Measurements from ENCODE around the gene PTPRN2.

The PTPRN2 gene

DNA sequence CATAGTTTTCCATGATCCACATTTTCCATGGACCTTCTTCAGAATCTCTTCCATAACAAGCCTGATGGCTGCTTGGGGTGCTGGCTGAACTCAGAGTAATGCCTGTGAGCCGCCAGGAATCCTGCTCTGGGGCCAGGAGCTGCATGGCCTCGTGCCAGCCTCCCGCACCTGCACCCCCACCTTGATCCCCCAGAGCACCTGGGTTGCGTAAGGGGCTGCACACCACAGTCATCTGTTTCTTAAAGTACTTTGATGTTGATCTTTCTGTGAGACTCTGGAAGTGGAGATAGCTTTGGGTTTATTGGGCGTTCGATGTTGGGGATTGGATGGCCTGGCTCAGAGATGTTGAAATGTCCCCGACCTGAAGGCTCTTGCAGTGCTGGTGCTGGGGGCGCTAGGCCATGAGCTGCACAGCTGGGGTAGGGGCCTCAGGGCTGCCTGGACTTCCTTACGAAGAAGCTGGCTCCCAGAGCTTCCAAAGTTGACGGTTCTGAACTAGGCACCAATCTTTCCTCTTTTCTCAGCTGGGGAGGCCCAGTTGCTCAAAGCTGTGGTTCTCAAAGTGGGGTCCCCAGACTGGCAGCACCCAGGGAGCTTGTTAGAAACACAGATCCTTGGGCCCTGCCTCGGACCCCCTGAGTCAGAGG, 716.9 kb downstream of the PTPRN2 start:
- TF ChIP-seq MYC (IDR thresholded peaks at IDR 0.05; ENCODE audit: low read depth, low read length) (no peak), POLR2A (IDR thresholded peaks at IDR 0.05; ENCODE audit: extremely low read depth, insufficient read length) (no peak)
- TF ChIP-seq, protein P1, sequence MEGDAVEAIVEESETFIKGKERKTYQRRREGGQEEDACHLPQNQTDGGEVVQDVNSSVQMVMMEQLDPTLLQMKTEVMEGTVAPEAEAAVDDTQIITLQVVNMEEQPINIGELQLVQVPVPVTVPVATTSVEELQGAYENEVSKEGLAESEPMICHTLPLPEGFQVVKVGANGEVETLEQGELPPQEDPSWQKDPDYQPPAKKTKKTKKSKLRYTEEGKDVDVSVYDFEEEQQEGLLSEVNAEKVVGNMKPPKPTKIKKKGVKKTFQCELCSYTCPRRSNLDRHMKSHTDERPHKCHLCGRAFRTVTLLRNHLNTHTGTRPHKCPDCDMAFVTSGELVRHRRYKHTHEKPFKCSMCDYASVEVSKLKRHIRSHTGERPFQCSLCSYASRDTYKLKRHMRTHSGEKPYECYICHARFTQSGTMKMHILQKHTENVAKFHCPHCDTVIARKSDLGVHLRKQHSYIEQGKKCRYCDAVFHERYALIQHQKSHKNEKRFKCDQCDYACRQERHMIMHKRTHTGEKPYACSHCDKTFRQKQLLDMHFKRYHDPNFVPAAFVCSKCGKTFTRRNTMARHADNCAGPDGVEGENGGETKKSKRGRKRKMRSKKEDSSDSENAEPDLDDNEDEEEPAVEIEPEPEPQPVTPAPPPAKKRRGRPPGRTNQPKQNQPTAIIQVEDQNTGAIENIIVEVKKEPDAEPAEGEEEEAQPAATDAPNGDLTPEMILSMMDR (IDR thresholded peaks at IDR 0.05; ENCODE audit: low read depth, low read length): no peak
- TF ChIP-seq, protein P2, sequence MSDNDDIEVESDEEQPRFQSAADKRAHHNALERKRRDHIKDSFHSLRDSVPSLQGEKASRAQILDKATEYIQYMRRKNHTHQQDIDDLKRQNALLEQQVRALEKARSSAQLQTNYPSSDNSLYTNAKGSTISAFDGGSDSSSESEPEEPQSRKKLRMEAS (IDR thresholded peaks at IDR 0.05; ENCODE audit: low read depth, low read length): no peak
- H3K4me3 ChIP-seq (ENCODE audit: low read depth, low read length): no peak overlapping the region
- DNase-seq (ENCODE audit: low read depth): no peak

DNA sequence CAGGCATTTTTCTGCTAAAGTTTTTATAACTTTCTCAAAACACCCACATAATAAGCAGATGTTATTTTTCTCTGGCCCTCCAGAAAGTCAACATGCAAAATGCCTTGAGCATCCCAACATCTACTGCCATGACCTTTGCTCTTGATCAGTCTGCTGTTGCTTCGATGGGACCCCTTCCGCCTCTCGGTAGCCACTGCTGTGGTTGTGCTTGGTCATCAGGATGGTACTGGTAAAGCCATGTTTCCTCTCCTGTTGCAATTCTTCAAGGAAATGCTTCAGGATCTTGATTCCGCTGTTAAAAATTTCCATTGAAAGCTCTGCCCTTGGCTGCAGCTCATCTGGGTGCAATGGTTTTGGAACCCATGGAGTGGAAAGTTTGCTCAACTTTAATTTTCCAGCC, 717.8 kb downstream of the PTPRN2 start:
- TF ChIP-seq, protein P1 (IDR thresholded peaks at IDR 0.05; ENCODE audit: low read depth, low read length): no peak
- no peak for TF ChIP-seq POLR2A (IDR thresholded peaks at IDR 0.05; ENCODE audit: extremely low read depth, insufficient read length)
- TF ChIP-seq, protein P2 (IDR thresholded peaks at IDR 0.05; ENCODE audit: low read depth, low read length): no peak
- TF ChIP-seq MYC (IDR thresholded peaks at IDR 0.05; ENCODE audit: low read depth, low read length): no peak
- no peak overlapping the region for H3K4me3 ChIP-seq (ENCODE audit: low read depth, low read length)
- DNase-seq (ENCODE audit: low read depth): no peak

DNA sequence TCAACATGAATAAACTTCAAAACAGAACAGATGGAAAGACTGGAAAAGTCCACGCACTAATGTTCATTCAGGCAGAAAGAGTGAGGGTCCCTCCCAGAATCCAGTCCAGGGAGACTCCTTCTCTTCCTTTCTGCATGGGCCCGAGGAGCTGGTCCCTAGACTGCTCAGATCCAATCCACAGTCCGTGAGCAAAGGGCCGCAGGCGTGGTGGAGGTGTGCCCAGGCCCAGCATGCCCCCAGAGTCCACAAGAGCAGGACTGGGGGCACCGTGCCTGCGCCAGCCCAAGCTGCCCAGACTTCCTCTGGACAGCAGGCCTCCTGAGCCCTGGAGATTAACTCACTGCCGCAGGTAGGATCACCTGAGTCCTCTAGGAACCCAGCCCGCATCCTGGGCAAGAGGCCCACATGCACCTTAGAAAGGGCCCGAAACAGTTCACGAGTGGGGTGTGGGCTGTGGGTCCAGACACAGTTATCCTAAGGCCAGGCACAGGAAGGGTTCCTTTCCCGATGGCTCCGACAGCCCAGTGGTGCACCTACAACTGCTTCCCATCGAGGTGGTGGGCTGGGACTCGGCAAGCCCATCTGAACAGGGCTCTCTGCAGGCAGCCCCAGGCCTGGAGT, 719.8 kb downstream of the PTPRN2 start:
- no peak for DNase-seq (ENCODE audit: low read depth)
- TF ChIP-seq, protein P1 (IDR thresholded peaks at IDR 0.05; ENCODE audit: low read depth, low read length): no peak
- TF ChIP-seq POLR2A (IDR thresholded peaks at IDR 0.05; ENCODE audit: extremely low read depth, insufficient read length) (no peak), MYC (IDR thresholded peaks at IDR 0.05; ENCODE audit: low read depth, low read length) (no peak)
- TF ChIP-seq, protein P2 (IDR thresholded peaks at IDR 0.05; ENCODE audit: low read depth, low read length): no peak
- no peak overlapping the region for H3K4me3 ChIP-seq (ENCODE audit: low read depth, low read length)

DNA sequence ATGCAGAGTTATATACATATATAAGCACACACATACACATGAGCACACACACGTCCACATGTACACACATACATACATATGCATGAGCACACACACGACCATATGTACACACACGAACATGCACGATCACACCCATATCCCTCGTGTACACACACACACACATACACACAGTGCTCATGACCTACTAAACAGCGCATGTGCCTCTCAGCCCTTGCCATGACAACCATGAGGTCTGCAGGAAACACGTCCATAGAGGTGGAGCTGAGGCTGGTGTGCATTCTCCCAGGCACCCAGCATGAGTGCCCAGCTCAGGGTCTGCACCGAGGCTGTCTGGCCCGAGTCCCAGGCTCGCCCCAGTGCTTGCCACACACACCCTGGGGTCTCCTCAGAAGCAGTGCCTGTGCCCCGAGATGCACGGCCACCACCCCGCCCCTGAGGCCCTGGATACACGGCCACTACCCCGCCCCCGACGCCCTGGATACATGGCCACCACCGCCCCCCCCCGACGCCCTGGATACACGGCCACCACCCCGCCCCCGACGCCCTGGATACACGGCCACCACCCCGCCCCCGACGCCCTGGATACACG, 721.2 kb downstream of the PTPRN2 start:
- TF ChIP-seq, protein P2 (IDR thresholded peaks at IDR 0.05; ENCODE audit: low read depth, low read length): no peak
- TF ChIP-seq, protein P1 (IDR thresholded peaks at IDR 0.05; ENCODE audit: low read depth, low read length): no peak
- TF ChIP-seq MYC (IDR thresholded peaks at IDR 0.05; ENCODE audit: low read depth, low read length) (no peak), POLR2A (IDR thresholded peaks at IDR 0.05; ENCODE audit: extremely low read depth, insufficient read length) (no peak)
- DNase-seq (ENCODE audit: low read depth): no peak
- no peak overlapping the region for H3K4me3 ChIP-seq (ENCODE audit: low read depth, low read length)

DNA sequence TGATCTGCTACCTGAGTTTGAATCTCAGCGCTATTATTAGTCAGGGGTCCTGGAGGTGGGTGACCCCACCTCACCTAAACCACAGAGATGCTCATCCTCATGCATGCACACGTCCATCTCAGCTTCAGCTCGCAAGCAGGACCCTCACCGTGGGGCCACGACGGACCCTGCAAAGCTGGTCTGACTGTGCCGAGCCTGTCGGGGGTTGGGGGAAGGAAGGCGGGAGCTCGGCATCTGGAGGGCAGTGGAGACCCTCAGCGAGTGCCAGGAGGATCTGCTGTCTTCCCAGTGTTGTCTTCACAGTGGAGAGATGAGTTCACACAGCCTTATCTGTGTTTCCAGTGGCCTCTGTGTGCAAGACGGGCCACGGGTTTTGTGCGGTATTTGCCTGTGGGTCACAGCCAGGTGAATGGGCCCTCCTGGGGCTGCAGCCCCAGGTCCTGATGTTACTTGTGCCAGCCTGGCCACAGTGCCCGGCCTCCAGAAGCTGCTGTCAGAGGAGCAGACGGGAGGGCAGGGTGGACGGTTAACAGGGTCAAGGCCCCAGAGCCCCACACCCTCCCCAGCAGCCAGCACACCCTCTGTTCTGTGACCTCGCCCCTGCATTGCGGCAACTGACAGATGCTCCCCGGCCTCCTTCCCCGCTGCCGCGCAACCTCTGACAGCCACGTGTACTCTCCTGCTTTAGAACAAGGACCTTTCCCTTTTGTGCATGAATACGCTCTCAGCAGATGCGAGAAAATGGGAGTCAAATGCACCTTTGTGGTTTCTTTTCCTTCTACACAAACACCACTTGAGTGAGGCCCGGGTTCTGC, 722.1 kb downstream of the PTPRN2 start:
- H3K4me3 ChIP-seq (ENCODE audit: low read depth, low read length): no peak overlapping the region
- TF ChIP-seq POLR2A (IDR thresholded peaks at IDR 0.05; ENCODE audit: extremely low read depth, insufficient read length): no peak
- TF ChIP-seq, protein P2 (IDR thresholded peaks at IDR 0.05; ENCODE audit: low read depth, low read length): no peak
- TF ChIP-seq, protein P1 (IDR thresholded peaks at IDR 0.05; ENCODE audit: low read depth, low read length): no peak
- no peak for TF ChIP-seq MYC (IDR thresholded peaks at IDR 0.05; ENCODE audit: low read depth, low read length)
- DNase-seq (ENCODE audit: low read depth): no peak
